Measurements from ENCODE around the gene WASF2. TPM values are rescaled to one million over a fixed set of nuclear protein-coding genes. Genes with fewer than 3 reads are reported as not detected.

The WASF2 gene
- total RNA-seq, 1 experiment from 2014 or later, result 65.9 TPM

- H3K9me3 ChIP-seq (ENCODE audit: control insufficient read depth, low read depth, low read length), result no peaks in the 10 kb centered on the region
- no CpG with 5 or more reads among the region's 5 CpGs for WGBS (ENCODE audit: extremely low coverage, insufficient read length, low lambda C conversion rate)
- H3K4me1 Mint-ChIP-seq, result peaks cover 34 to 35% of the 10 kb centered on the region in 2 experiments
- no peaks in the 10 kb centered on the region for H3K27me3 ChIP-seq (ENCODE audit: insufficient read depth, low read length)
- no peak overlapping the region for H3K56ac ChIP-seq (ENCODE audit: insufficient read length, low read depth, low read length)
- no peak overlapping the region for H3T11ph ChIP-seq (ENCODE audit: low read length)
- H2BK12ac ChIP-seq (ENCODE audit: insufficient read length, low read depth, low read length), result no peak overlapping the region
- peak overlapping the region in 1 of 2 experiments; percentile 39; a peak in 2 of 5 replicates for H3K4me3 Mint-ChIP-seq
- H3K27me3 Mint-ChIP-seq (ENCODE audit: low read depth), result no peaks in the 10 kb centered on the region
- no peak overlapping the region for H2BK120ac ChIP-seq (ENCODE audit: low read depth, low read length, poor library complexity, severe bottlenecking)
- no peak overlapping the region for H2BK15ac ChIP-seq (ENCODE audit: low read depth, low read length)
- H3K14ac ChIP-seq (ENCODE audit: insufficient read depth, low read length), result no peak overlapping the region
- no peak overlapping the region for H3K23ac ChIP-seq (ENCODE audit: insufficient read length, low read depth, low read length)
- H2BK20ac ChIP-seq (ENCODE audit: low read depth, low read length, poor library complexity, severe bottlenecking), result no peak overlapping the region
- H2AK5ac ChIP-seq (ENCODE audit: insufficient read length, low read length), result no peak overlapping the region
- H4K20me1 ChIP-seq (ENCODE audit: control insufficient read depth, insufficient read depth, insufficient read length), result no peaks in the 10 kb centered on the region
- peak overlapping the region; percentile 41 to 83 (median 50); a peak in 4 of 7 replicates for H3K27ac Mint-ChIP-seq
- no peak overlapping the region for H4K8ac ChIP-seq (replicated peaks; ENCODE audit: insufficient read length, low read depth, low read length)
- no peaks in the 10 kb centered on the region; a peak in 3 of 7 replicates for H3K36me3 Mint-ChIP-seq (ENCODE audit: insufficient read depth in 1 of 3, low read depth in 3 of 3)
- peaks cover 8% of the 10 kb centered on the region; the same call in 1 of the 2 replicates for H3K79me2 ChIP-seq (ENCODE audit: insufficient read depth, low read length)
- H3K9ac ChIP-seq (ENCODE audit: extremely low read depth, insufficient read length, low read length), result no peak overlapping the region
- no peak overlapping the region for H4K91ac ChIP-seq (ENCODE audit: insufficient read length, low read depth, low read length)
- no peak overlapping the region for H2BK5ac ChIP-seq (ENCODE audit: insufficient read length, low read length)
- H3K79me1 ChIP-seq (ENCODE audit: insufficient read depth, low read depth, low read length, poor library complexity, severe bottlenecking), result peaks cover 6% of the 10 kb centered on the region
- peaks cover 2% of the 10 kb centered on the region; the same call in 1 of the 2 replicates for H3K4me1 ChIP-seq (ENCODE audit: insufficient read depth, low read length)
- H4K5ac ChIP-seq (ENCODE audit: insufficient read length, low read depth, low read length), result no peak overlapping the region
- H2AFZ ChIP-seq (ENCODE audit: low read length), result no peak overlapping the region
- no peak for DNase-seq
- no peaks in the 10 kb centered on the region for H3K23me2 ChIP-seq (ENCODE audit: insufficient read length, low read depth, low read length, poor library complexity, severe bottlenecking)
- TF ChIP-seq CTCF (conservative IDR thresholded peaks at IDR 0.05), result no peak
- no peak overlapping the region for H3K18ac ChIP-seq (ENCODE audit: insufficient read length, low read depth, low read length)
- H3K27ac ChIP-seq (ENCODE audit: insufficient read length, low read depth, low read length), result no peak overlapping the region
- no peaks in the 10 kb centered on the region for H3K9me3 Mint-ChIP-seq
- H3K4me2 ChIP-seq (ENCODE audit: insufficient read depth, insufficient read length, low read length), result no peak overlapping the region
- no peak overlapping the region for H3K4ac ChIP-seq (ENCODE audit: low read depth, low read length)
Measured at GRCh38 chr1:27436204-27437159, 53.5 kb downstream of the WASF2 start.
